ENCODE results near the gene ERICH6B. TPM values are rescaled to one million over a fixed set of nuclear protein-coding genes. Genes with fewer than 3 reads are reported as not detected.
A peak's percentile ranks its signal among the peaks of the same experiment; 100 is the strongest.

ERICH6B gene
- polyA plus RNA-seq, 1 of the 3 experiments (the other 2 are of a cell fraction), result not detected

- POLR2A ChIA-PET, result no interaction called here
- Histone ChIP-seq H3K9ac (no peak overlapping the region), H3K36me3 (replicated peaks in 1 of 2; ENCODE audit: control insufficient read depth in 1 of 2, insufficient read depth in 2 of 2, low read length in 1 of 2) (peaks cover 55 to 70% of the 10 kb centered on the region in 2 experiments), H3K9me2 (no peaks in the 10 kb centered on the region), H3K27me3 (ENCODE audit: insufficient read depth) (no peaks in the 10 kb centered on the region), H3K4me3 (ENCODE audit: low read depth in 2 of 2, low read length in 1 of 2) (no peak overlapping the region), H3K79me2 (ENCODE audit: insufficient read depth) (peaks cover 18% of the 10 kb centered on the region), H3K4me1 (ENCODE audit: control insufficient read depth in 1 of 2, insufficient read depth in 2 of 2, low read depth in 1 of 2, low read length in 1 of 2) (peaks cover 3 to 20% of the 10 kb centered on the region in 2 experiments; a peak in 3 of 4 replicates), H3K4me2 (no peak overlapping the region), H2AFZ (ENCODE audit: low read depth) (no peak overlapping the region), H3K9me3 (no peaks in the 10 kb centered on the region), H3F3A (replicated peaks; ENCODE audit: insufficient read depth) (peaks cover 43% of the 10 kb centered on the region), H3K27ac (ENCODE audit: low read depth in 2 of 2, low read length in 1 of 2) (0 out of 4 replicates have a peak overlapping the region, but pooled peaks of 1 of the 2 experiments have one; percentile 20), H4K20me1 (ENCODE audit: insufficient read depth) (peaks cover 7% of the 10 kb centered on the region)
- TF ChIP-seq POLR2AphosphoS5 (IDR thresholded peaks at IDR 0.05; ENCODE audit: low read depth, low read length), result no peak
- TF ChIP-seq SMC3 (IDR thresholded peaks at IDR 0.05; ENCODE audit: low read depth, low read length), result no peak
- no peak for TF ChIP-seq NRF1 (IDR thresholded peaks at IDR 0.05; ENCODE audit: low read depth, low read length)
- no peak for TF ChIP-seq MEF2A (IDR thresholded peaks at IDR 0.05; ENCODE audit: borderline replicate concordance, low read depth)
- WGBS (ENCODE audit: low lambda C conversion rate), result 73% methylated on average over 7 of the region's 7 CpGs
- CTCF ChIA-PET, result no interaction called here
- no peak for DNase-seq
Measured at GRCh38 chr13:45496942-45497341, 118.6 kb downstream of the ERICH6B start.

- Histone ChIP-seq H3K27ac (ENCODE audit: low read depth in 2 of 2, low read length in 1 of 2) (peak overlapping the region in 1 of 2 experiments; percentile 73; a peak in 3 of 4 replicates), H3K9ac (no peak overlapping the region), H2AFZ (ENCODE audit: low read depth) (no peak overlapping the region), H3K36me3 (replicated peaks in 1 of 2; ENCODE audit: control insufficient read depth in 1 of 2, insufficient read depth in 2 of 2, low read length in 1 of 2) (peaks cover 55 to 67% of the 10 kb centered on the region in 2 experiments), H3K9me2 (no peaks in the 10 kb centered on the region), H3K4me2 (peak overlapping the region; percentile 44; the same call in 1 of the 2 replicates), H3K27me3 (ENCODE audit: insufficient read depth) (no peaks in the 10 kb centered on the region), H3K79me2 (ENCODE audit: insufficient read depth) (peaks cover 13% of the 10 kb centered on the region), H4K20me1 (ENCODE audit: insufficient read depth) (no peaks in the 10 kb centered on the region), H3F3A (replicated peaks; ENCODE audit: insufficient read depth) (peaks cover 46% of the 10 kb centered on the region), H3K9me3 (no peaks in the 10 kb centered on the region), H3K4me3 (ENCODE audit: low read depth in 2 of 2, low read length in 1 of 2) (no peak overlapping the region; a peak in 1 of 4 replicates), H3K4me1 (ENCODE audit: control insufficient read depth in 1 of 2, insufficient read depth in 2 of 2, low read depth in 1 of 2, low read length in 1 of 2) (peaks cover 0 to 10% of the 10 kb centered on the region in 2 experiments; a peak in 1 of 4 replicates)
- DNase-seq, result no peak
- ChIA-PET POLR2A (no interaction called here), CTCF (interaction anchor here (1.2 to 1.6 kb wide), 2 partner anchors 19 to 25 kb away, joined by 3 read pairs; no protein-coding TSS in a partner anchor)
- TF ChIP-seq CHD2 (IDR thresholded peaks at IDR 0.05; ENCODE audit: low read length, partially characterized antibody), result no peak
- no peak for TF ChIP-seq TCF12 (IDR thresholded peaks at IDR 0.05)
- TF ChIP-seq ELF1 (IDR thresholded peaks at IDR 0.05), result no peak
- peak; percentile 42; the same call in 1 of the 2 replicates for TF ChIP-seq PBX3 (IDR thresholded peaks at IDR 0.05)
- no peak for TF ChIP-seq POLR2AphosphoS5 (IDR thresholded peaks at IDR 0.05; ENCODE audit: low read depth, low read length)
- no peak for TF ChIP-seq RAD21 (IDR thresholded peaks at IDR 0.05; ENCODE audit: low read length)
- TF ChIP-seq REST (IDR thresholded peaks at IDR 0.05; ENCODE audit: low read depth, low read length), result no peak
- TF ChIP-seq TAF1 (IDR thresholded peaks at IDR 0.05; ENCODE audit: borderline replicate concordance, low read depth, low read length), result no peak
- TF ChIP-seq JUND (IDR thresholded peaks at IDR 0.05), result peak; percentile 58
- no peak for TF ChIP-seq MAX (IDR thresholded peaks at IDR 0.05; ENCODE audit: low read depth)
- no peak for TF ChIP-seq SIN3A (IDR thresholded peaks at IDR 0.05; ENCODE audit: borderline replicate concordance, low read depth, low read length)
- TF ChIP-seq EP300 (IDR thresholded peaks at IDR 0.05; ENCODE audit: borderline replicate concordance in 1 of 2, low read depth in 1 of 2, low read length in 1 of 2), result 0 out of 4 replicates have a peak, but pooled peaks of 1 of the 2 experiments have one; percentile 13
- TF ChIP-seq SMC3 (IDR thresholded peaks at IDR 0.05; ENCODE audit: low read depth, low read length), result no peak
- no peak for TF ChIP-seq USF1 (IDR thresholded peaks at IDR 0.05; ENCODE audit: borderline replicate concordance, low read depth)
- TF ChIP-seq FOSL2 (IDR thresholded peaks at IDR 0.05; ENCODE audit: borderline replicate concordance, low read depth), result peak; percentile 32; the same call in 1 of the 2 replicates
- 96% methylated on average over 1 of the region's 1 CpG for WGBS (ENCODE audit: low lambda C conversion rate)
Measured at GRCh38 chr13:45492538-45492937, 123.0 kb downstream of the ERICH6B start.

All from SK-N-SH (cell line).